Fibroblast of mammary gland (primary cell): ENCODE measurements around the gene SUMO3.

Experiments used
- DNase-seq: peaks from one replicate; pipeline ENCODE4 v3.0.0-alpha.2; 2010; ENCODE audit warnings: low read depth
- H3K4me3 ChIP-seq: 2 replicates; pipeline ENCODE4 v1.5.1; 2011; ENCODE audit warnings: low read depth, mild to moderate bottlenecking, low read length, moderate library complexity; ENCODE audit not compliant: control insufficient read depth
- TF ChIP-seq, protein P1 (sequence below): conservative IDR thresholded peaks from 2 replicates; pipeline ENCODE4 v1.5.1; 2011; ENCODE audit warnings: low read depth, low read length, inconsistent platforms; ENCODE audit not compliant: control insufficient read depth, insufficient read depth

The SUMO3 gene

DNA sequence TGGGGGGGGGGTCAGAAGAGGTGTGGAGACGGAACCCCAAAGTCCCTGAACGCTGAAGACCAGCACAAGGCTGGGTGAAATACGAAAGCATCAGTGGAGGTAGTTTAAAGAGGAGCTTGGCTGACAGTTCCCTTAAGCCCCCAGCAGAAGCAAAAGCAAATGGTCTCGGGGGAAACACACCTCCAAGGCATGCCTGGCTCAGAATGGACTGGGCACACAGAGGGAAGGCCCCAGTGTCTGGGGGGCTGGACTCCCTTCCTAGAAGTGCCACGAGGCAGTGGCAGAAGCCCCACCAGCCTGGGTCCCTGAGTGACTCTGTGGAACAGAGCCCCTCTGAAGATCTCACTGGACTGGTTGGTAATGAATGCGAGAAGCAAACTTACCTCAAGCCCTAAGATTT lies 60.1 kb downstream of the SUMO3 start:
- DNase-seq: no peak
- TF ChIP-seq, protein P1, sequence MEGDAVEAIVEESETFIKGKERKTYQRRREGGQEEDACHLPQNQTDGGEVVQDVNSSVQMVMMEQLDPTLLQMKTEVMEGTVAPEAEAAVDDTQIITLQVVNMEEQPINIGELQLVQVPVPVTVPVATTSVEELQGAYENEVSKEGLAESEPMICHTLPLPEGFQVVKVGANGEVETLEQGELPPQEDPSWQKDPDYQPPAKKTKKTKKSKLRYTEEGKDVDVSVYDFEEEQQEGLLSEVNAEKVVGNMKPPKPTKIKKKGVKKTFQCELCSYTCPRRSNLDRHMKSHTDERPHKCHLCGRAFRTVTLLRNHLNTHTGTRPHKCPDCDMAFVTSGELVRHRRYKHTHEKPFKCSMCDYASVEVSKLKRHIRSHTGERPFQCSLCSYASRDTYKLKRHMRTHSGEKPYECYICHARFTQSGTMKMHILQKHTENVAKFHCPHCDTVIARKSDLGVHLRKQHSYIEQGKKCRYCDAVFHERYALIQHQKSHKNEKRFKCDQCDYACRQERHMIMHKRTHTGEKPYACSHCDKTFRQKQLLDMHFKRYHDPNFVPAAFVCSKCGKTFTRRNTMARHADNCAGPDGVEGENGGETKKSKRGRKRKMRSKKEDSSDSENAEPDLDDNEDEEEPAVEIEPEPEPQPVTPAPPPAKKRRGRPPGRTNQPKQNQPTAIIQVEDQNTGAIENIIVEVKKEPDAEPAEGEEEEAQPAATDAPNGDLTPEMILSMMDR: no peak
- no peak overlapping the region for H3K4me3 ChIP-seq

DNA sequence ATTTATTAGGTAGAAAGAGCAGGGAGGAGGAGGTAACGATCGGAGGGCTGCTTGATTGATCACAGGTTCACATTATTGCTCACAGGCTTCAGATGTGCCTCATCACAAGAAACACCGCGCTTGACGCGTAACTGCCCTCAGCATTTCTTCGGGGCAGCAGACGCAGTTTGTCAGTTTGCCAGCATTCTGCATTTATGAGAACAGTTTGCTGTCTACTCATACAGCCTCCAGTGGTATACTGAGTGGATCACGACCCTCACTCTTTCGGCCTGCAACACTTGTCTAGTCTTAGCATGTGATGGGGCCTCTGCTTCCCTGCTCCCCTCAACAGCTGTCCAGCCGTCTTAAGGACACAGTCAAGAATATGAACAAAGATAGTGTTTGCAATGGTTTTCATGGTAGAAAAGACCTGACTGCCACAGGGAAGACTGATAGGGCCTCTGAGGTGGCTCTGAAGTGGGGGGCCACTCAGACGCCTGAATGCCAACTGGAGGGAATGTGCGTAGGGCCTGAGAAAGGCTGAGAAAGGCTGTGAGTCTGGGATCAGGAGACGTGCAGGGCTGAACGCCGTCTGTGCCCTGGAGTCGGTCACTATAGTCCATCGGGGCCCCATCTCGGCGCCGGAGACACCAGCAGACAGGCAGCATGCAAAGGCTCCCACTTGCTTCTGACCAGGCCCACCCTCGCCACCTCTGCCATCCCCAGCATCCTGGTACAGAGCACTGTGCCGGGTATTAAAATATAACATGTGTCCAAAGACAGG lies 61.3 kb downstream of the SUMO3 start:
- peak; percentile 29 for DNase-seq
- no peak overlapping the region for H3K4me3 ChIP-seq
- TF ChIP-seq, protein P1: no peak
